CD4-positive, alpha-beta T cell (primary cell): ENCODE measurements around the gene NAA25. TPM values are rescaled to one million over a fixed set of nuclear protein-coding genes. Genes with fewer than 3 reads are reported as not detected.

Experiments used
- ATAC-seq: fragments of 200-7000 bp; cut with Tn5 transposase; one replicate; pipeline ENCODE4 v1.10.0; 2022; ENCODE audit warnings: mild to moderate bottlenecking; ENCODE audit not compliant: poor library complexity
- CTCF ChIA-PET: fragments of 350-600 bp; sonication (Branson Sonifier 250); formaldehyde crosslinking; loops from one replicate; lab custom pipeline; 2021; ENCODE audit warnings: antibody characterized with exemption, inconsistent platforms; lab: Charles Lee
- POLR2A ChIA-PET: fragments of 350-600 bp; sonication (Branson Sonifier 250); formaldehyde crosslinking; loops from one replicate; lab custom pipeline; 2021; ENCODE audit warnings: antibody characterized with exemption, inconsistent platforms; lab: Charles Lee
- DNase-seq, 14 experiments: peaks; one replicate each; pipeline ENCODE4 v3.0.0-alpha.2; 2013 to 2020; ENCODE audit warnings: mixed read lengths in 2 of 14
- H3K27ac ChIP-seq, 2 donors: one replicate each; pipeline versions ENCODE4 v1.5.1 to v1.7.0; 2013; ENCODE audit warnings: low read length in 2 of 2, low read depth in 1 of 2, mild to moderate bottlenecking in 1 of 2
- H3K27me3 ChIP-seq, 2 experiments: 1 replicate in 1 of 2; 2 replicates in 1 of 2; pipeline versions ENCODE4 v1.6.1 to v1.7.0; 2013; ENCODE audit warnings: low read length in 2 of 2, control low read depth in 1 of 2, mild to moderate bottlenecking in 1 of 2, moderate library complexity in 1 of 2; ENCODE audit not compliant: insufficient read depth in 2 of 2, control insufficient read depth in 1 of 2
- H3K36me3 ChIP-seq: one replicate; pipeline ENCODE4 v1.6.1; 2013; ENCODE audit warnings: low read length, control low read depth; ENCODE audit not compliant: insufficient read depth
- H3K4me1 ChIP-seq: one replicate; pipeline ENCODE4 v1.6.1; 2013; ENCODE audit warnings: low read length, control low read depth; ENCODE audit not compliant: insufficient read depth
- H3K4me3 ChIP-seq: one replicate; pipeline ENCODE4 v1.5.1; 2013; ENCODE audit warnings: mild to moderate bottlenecking, low read length, moderate library complexity
- H3K9me3 ChIP-seq, 2 experiments: 1 replicate in 1 of 2; 2 replicates in 1 of 2; pipeline versions ENCODE4 v1.6.1 to v1.7.0; 2013; ENCODE audit warnings: low read length in 2 of 2, mild to moderate bottlenecking in 2 of 2, control low read depth in 1 of 2, moderate library complexity in 1 of 2; ENCODE audit not compliant: control insufficient read depth in 1 of 2, insufficient read depth in 1 of 2
- H3K27ac Mint-ChIP-seq: one replicate; pipeline ENCODE4 v1.8.0; 2020; ENCODE audit warnings: mixed read lengths
- H3K27me3 Mint-ChIP-seq: one replicate; pipeline ENCODE4 v1.8.0; 2021; ENCODE audit warnings: mixed read lengths
- H3K36me3 Mint-ChIP-seq: one replicate; pipeline ENCODE4 v1.8.0; 2021; ENCODE audit warnings: low read depth, mixed read lengths
- H3K4me1 Mint-ChIP-seq: one replicate; pipeline ENCODE4 v1.8.0; 2021; ENCODE audit warnings: low read depth, mixed read lengths
- H3K4me3 Mint-ChIP-seq: one replicate; pipeline ENCODE4 v1.8.0; 2020; ENCODE audit warnings: mild to moderate bottlenecking, mixed read lengths
- H3K9me3 Mint-ChIP-seq: one replicate; pipeline ENCODE4 v1.8.0; 2020; ENCODE audit warnings: mixed read lengths
- CTCF ChIP-seq: fragments of 200-600 bp; IDR thresholded peaks from one replicate; pipeline ENCODE4 v1.8.0; 2022; ENCODE audit warnings: antibody characterized with exemption, mild to moderate bottlenecking
- intact Hi-C, 2 experiments: fragments of 100-400 bp; cut with DNase I in 1 of 2; cut with micrococcal nuclease in 1 of 2; formaldehyde crosslinking; loops; one replicate each; pipeline versions ENCODE4 v1.15.1 to v1.9.0; 2023 to 2025; cut with DNase I, micrococcal nuclease
- total RNA-seq, 174 experiments: library from RNA in 2 of 174; stranded (reverse) in 2 of 174; gene quantifications; one replicate each; pipeline ENCODE4 v1.2.3 and lab custom pipeline; 2021 to 2026

Gene NAA25
- total RNA-seq, 2 experiments from 2014 or later = 31.1 to 34.6 TPM

- CTCF ChIA-PET = no interaction called here
- Mint-ChIP-seq H3K4me1 (peaks cover 53% of the 10 kb centered on the region), H3K27me3 (no peaks in the 10 kb centered on the region), H3K36me3 (peaks cover 40% of the 10 kb centered on the region), H3K4me3 (no peak overlapping the region), H3K27ac (no peak overlapping the region), H3K9me3 (no peaks in the 10 kb centered on the region)
- POLR2A ChIA-PET = interaction anchor here (0.6 to 4.9 kb wide), 4 partner anchors 10 to 26 kb away, joined by 3 to 75 read pairs (median 5); partner anchors contain the start of gene NAA25
- Histone ChIP-seq H3K4me3 (no peak overlapping the region), H3K4me1 (peaks cover 25% of the 10 kb centered on the region), H3K36me3 (peaks cover 54% of the 10 kb centered on the region), H3K27ac (no peak overlapping the region), H3K27me3 (no peaks in the 10 kb centered on the region), H3K9me3 (no peaks in the 10 kb centered on the region)
- intact Hi-C loops = no loop called here
- ATAC-seq (no peak), DNase-seq (no peak)
- TF ChIP-seq CTCF = no peak
These were observed 24.8 kb upstream of the NAA25 start for GRCh38 chr12:112133418-112133817.

GRCh38 chr12:112131686-112132085, 23.1 kb upstream of the NAA25 start:
- intact Hi-C loops = no loop called here
- Histone ChIP-seq H3K36me3 (peaks cover 41% of the 10 kb centered on the region), H3K4me1 (peaks cover 40% of the 10 kb centered on the region), H3K4me3 (no peak overlapping the region), H3K9me3 (no peaks in the 10 kb centered on the region), H3K27me3 (no peaks in the 10 kb centered on the region), H3K27ac (peak overlapping the region in 1 of 2 donors; percentile 69)
- Mint-ChIP-seq H3K27ac (peak overlapping the region; percentile 76), H3K4me1 (peaks cover 66% of the 10 kb centered on the region), H3K9me3 (no peaks in the 10 kb centered on the region), H3K27me3 (no peaks in the 10 kb centered on the region), H3K4me3 (peak overlapping the region; percentile 34), H3K36me3 (peaks cover 34% of the 10 kb centered on the region)
- CTCF ChIA-PET = interaction anchor here (0.8 to 2.4 kb wide), 3 partner anchors 23 to 255 kb away, joined by 5 to 9 read pairs (median 5); partner anchors contain the start of gene NAA25
- DNase-seq = no peak
- no peak for ATAC-seq
- POLR2A ChIA-PET = interaction anchor here (0.6 to 4.9 kb wide), 8 partner anchors 8 to 118 kb away, joined by 3 to 75 read pairs (median 6); partner anchors contain the start of genes ERP29, NAA25 and TMEM116
- TF ChIP-seq CTCF = no peak

GRCh38 chr12:112130441-112130998, 21.9 kb upstream of the NAA25 start:
- H3K27ac Mint-ChIP-seq = peak overlapping the region; percentile 76
- Histone ChIP-seq H3K4me1 (peaks cover 47% of the 10 kb centered on the region), H3K27me3 (no peaks in the 10 kb centered on the region), H3K9me3 (no peaks in the 10 kb centered on the region), H3K4me3 (peak overlapping the region; percentile 17), H3K27ac (peak overlapping the region; percentile 57 to 69), H3K36me3 (peaks cover 30% of the 10 kb centered on the region)
- H3K4me3 Mint-ChIP-seq = peak overlapping the region; percentile 70
- peak in 3 of 14 experiments; percentile 78 to 84 (median 82) for DNase-seq
- H3K27me3 Mint-ChIP-seq = no peaks in the 10 kb centered on the region
- CTCF ChIA-PET = interaction anchor here (0.8 to 2.4 kb wide), 6 partner anchors 12 to 1680 kb away, joined by 3 to 9 read pairs (median 5); partner anchors contain the start of genes ARPC3 and NAA25
- peaks cover 28% of the 10 kb centered on the region for H3K36me3 Mint-ChIP-seq
- no peaks in the 10 kb centered on the region for H3K9me3 Mint-ChIP-seq
- no peak for TF ChIP-seq CTCF
- intact Hi-C loops = loop anchor here in 1 of 2 experiments (1.0 kb wide), 1 partner anchor 22 kb away; the partner anchor contains the start of gene NAA25
- POLR2A ChIA-PET = interaction anchor here (0.6 to 4.9 kb wide), 12 partner anchors 14 to 635 kb away, joined by 3 to 75 read pairs (median 3); partner anchors contain the start of genes ERP29, NAA25 and TMEM116
- ATAC-seq = peak; percentile 65
- H3K4me1 Mint-ChIP-seq = peaks cover 72% of the 10 kb centered on the region
